Mesendoderm (in vitro differentiated cells): ENCODE results near the gene MAEA.

Experiments used
- DNase-seq: peaks from one replicate; pipeline ENCODE4 v3.0.0; 2013
- H2AK5ac ChIP-seq: 2 replicates; pipeline ENCODE4 v1.6.1; 2013; ENCODE audit warnings: low read length, inconsistent platforms
- H2BK120ac ChIP-seq: 2 replicates; pipeline ENCODE4 v1.6.1; 2013; ENCODE audit warnings: low read depth, mild to moderate bottlenecking, low read length, moderate library complexity, mixed read lengths
- H2BK15ac ChIP-seq: replicated peaks from 2 replicates; pipeline ENCODE4 v1.6.1; 2013; ENCODE audit warnings: low read depth, mild to moderate bottlenecking, moderate library complexity
- H2BK5ac ChIP-seq: 2 replicates; pipeline ENCODE4 v1.6.1; 2013; ENCODE audit warnings: low read length, inconsistent platforms
- H3K18ac ChIP-seq: 2 replicates; pipeline ENCODE4 v1.6.1; 2013; ENCODE audit warnings: mild to moderate bottlenecking, low read length, mixed read lengths
- H3K23ac ChIP-seq: one replicate; pipeline ENCODE4 v1.6.1; 2013; ENCODE audit warnings: low read length
- H3K27ac ChIP-seq: 2 replicates; pipeline ENCODE4 v1.5.1; 2013; ENCODE audit warnings: low read depth, mild to moderate bottlenecking, inconsistent platforms, low read length, moderate library complexity
- H3K27me3 ChIP-seq: 2 replicates; pipeline ENCODE4 v1.6.1; 2013; ENCODE audit warnings: low read length, control low read depth, mild to moderate bottlenecking, inconsistent platforms; ENCODE audit not compliant: insufficient read depth, poor library complexity
- H3K36me3 ChIP-seq: 2 replicates; pipeline ENCODE4 v1.6.1; 2013; ENCODE audit warnings: low read length, inconsistent platforms; ENCODE audit not compliant: control insufficient read depth, insufficient read depth
- H3K4ac ChIP-seq: one replicate; pipeline ENCODE4 v1.6.1; 2013; ENCODE audit warnings: low read depth, mild to moderate bottlenecking, low read length, moderate library complexity
- H3K4me1 ChIP-seq: 2 replicates; pipeline ENCODE4 v1.6.1; 2013; ENCODE audit warnings: low read depth, low read length, inconsistent platforms; ENCODE audit not compliant: control insufficient read depth
- H3K4me2 ChIP-seq: 2 replicates; pipeline ENCODE4 v1.6.1; 2013; ENCODE audit warnings: low read length
- H3K4me3 ChIP-seq: 2 replicates; pipeline ENCODE4 v1.5.1; 2013; ENCODE audit warnings: mild to moderate bottlenecking, low read length
- H3K56ac ChIP-seq: one replicate; pipeline ENCODE4 v1.6.1; 2013; ENCODE audit warnings: low read length
- H3K79me1 ChIP-seq: 2 replicates; pipeline ENCODE4 v1.6.1; 2013; ENCODE audit warnings: low read length, inconsistent platforms
- H3K79me2 ChIP-seq: 2 replicates; pipeline ENCODE4 v1.6.1; 2013; ENCODE audit warnings: mild to moderate bottlenecking, low read length; ENCODE audit not compliant: control insufficient read depth, insufficient read depth
- H3K9ac ChIP-seq: 2 replicates; pipeline ENCODE4 v1.6.1; 2013; ENCODE audit warnings: low read length, inconsistent platforms
- H4K5ac ChIP-seq: one replicate; pipeline ENCODE4 v1.6.1; 2013; ENCODE audit warnings: low read length
- H4K8ac ChIP-seq: one replicate; pipeline ENCODE4 v1.6.1; 2013; ENCODE audit warnings: low read depth, mild to moderate bottlenecking, control low read depth, low read length, moderate library complexity
- WGBS: extraction: QIAGEN DNeasy Blood & Tissue Kit; methylation state at CpG from one replicate; pipeline ENCODE4 v1.1.7; 2013; ENCODE audit warnings: low lambda C conversion rate, missing lambda C conversion rate; ENCODE audit not compliant: insufficient coverage; ENCODE audit errors: extremely low coverage; 5-methylcytosine and 5-hydroxymethylcytosine counted together

Gene MAEA

DNA sequence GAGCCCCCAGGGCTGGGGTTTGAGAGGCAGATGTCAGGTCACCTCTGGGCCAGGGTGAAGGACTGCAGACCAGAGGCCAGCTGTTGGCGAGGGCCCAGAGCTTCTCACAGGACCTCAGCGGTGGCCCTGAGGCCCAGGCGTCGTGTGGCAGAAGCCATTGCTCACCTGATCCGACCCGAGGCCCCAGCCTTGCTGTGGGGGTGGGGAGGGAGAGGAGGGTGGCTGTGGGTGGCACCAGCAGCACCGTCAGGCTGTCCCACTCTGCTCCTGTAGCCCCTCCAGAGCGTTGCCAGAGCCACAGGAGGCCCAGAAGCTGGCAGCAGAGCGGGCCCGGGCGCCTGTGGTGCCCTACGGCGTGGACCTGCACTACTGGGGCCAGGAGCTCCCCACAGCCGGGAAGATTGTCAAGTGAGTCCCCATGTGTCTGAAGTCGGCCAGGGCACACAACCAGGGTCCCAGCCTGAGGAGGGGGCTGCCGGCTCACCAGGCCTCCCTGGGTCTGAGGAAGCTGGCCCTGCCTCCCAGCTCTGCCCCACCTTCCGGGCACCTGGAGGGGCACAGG, 86.2 kb downstream of the MAEA start:
- Histone ChIP-seq H3K4me1 (no peaks in the 10 kb centered on the region), H2BK5ac (no peak overlapping the region), H3K4me3 (no peak overlapping the region), H3K56ac (no peak overlapping the region), H2BK15ac (no peak overlapping the region), H3K23ac (no peak overlapping the region), H4K8ac (no peak overlapping the region), H3K9ac (no peak overlapping the region), H3K27ac (no peak overlapping the region), H3K4ac (no peak overlapping the region), H3K27me3 (no peaks in the 10 kb centered on the region), H3K18ac (no peak overlapping the region), H2BK120ac (no peak overlapping the region), H3K79me2 (no peaks in the 10 kb centered on the region), H3K36me3 (no peaks in the 10 kb centered on the region), H2AK5ac (no peak overlapping the region), H3K4me2 (no peak overlapping the region), H4K5ac (no peak overlapping the region), H3K79me1 (no peaks in the 10 kb centered on the region)
- DNase-seq, result no peak
- WGBS, result no CpG with 5 or more reads among the region's 17 CpGs

DNA sequence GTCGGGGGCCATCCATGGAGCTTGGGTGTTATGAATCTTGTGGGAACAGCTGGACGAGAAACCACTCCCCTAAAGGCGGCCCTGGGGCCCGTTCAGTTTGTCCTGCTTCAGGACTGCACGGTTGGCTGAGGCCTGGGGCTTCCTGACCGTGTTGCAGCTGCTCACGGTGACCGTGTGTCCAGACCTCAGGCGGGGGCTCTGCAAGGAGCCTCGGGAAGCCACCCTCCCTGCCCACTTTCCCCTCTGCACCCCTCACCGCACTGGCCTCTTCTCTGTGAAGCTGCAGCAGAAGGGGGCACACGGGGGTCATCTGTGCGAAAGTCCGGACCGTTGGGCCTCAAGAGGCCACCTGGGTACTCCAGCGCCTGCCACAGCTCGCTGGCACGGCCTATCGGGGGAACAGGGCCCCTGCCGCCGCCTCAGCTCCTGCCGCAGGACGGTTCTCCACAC, 86.7 kb downstream of the MAEA start:
- no peak overlapping the region for H2BK120ac ChIP-seq
- no peaks in the 10 kb centered on the region for H3K4me1 ChIP-seq
- DNase-seq, result no peak

DNA sequence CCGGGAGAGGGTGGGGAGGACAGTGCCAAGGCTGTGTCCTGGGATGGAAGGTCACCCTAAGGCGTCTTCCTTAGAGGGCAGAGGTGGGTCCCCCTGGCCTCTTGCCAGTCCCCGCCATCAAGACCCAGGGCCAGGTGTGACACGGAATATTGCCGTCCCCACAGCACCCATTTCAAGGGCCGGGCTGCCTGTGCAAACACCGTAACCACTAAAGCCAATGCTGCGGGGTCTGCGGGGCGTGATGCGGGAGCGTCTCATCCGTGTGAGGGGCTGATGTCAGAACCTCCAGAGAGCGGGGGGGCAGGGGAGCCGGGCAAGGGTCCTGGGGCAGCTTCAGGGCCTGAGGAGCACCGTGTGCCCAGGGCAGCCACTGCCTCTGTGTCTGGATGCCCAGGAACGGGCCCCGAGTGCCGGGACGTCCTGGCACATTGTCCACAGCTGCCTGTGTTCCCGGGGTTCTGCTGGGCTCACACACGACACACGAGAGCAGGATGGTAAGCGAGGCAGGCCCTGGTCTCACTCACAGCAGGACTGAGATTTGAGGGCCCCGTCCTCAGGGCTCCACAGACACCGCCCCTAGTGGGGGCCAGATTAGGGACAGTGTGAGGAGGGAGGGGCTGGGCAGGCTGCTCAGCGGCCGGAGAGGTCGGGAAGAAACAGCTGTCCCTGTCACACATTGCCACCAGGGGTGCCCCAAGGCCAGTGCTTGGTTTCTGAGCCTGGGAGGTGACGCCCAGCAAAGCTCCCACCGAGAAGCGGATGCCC, 87.3 kb downstream of the MAEA start:
- Histone ChIP-seq H3K27me3 (no peaks in the 10 kb centered on the region), H3K4me3 (no peak overlapping the region), H3K4ac (no peak overlapping the region), H3K4me2 (no peak overlapping the region), H2BK15ac (no peak overlapping the region), H3K79me2 (no peaks in the 10 kb centered on the region), H3K36me3 (no peaks in the 10 kb centered on the region), H4K8ac (no peak overlapping the region), H3K4me1 (no peaks in the 10 kb centered on the region), H3K23ac (no peak overlapping the region), H2BK5ac (no peak overlapping the region), H3K9ac (no peak overlapping the region), H2AK5ac (no peak overlapping the region), H3K18ac (no peak overlapping the region), H3K27ac (no peak overlapping the region), H3K56ac (no peak overlapping the region), H2BK120ac (no peak overlapping the region), H3K79me1 (no peaks in the 10 kb centered on the region), H4K5ac (no peak overlapping the region)
- DNase-seq, result peak; percentile 27
- no CpG with 5 or more reads among the region's 32 CpGs for WGBS

More for the DNA sequence above, 86.7 kb downstream of the MAEA start:
- Histone ChIP-seq H3K27ac (no peak overlapping the region), H3K36me3 (no peaks in the 10 kb centered on the region), H4K5ac (no peak overlapping the region), H3K4me3 (no peak overlapping the region), H3K18ac (no peak overlapping the region), H4K8ac (no peak overlapping the region), H3K79me1 (no peaks in the 10 kb centered on the region), H2BK15ac (no peak overlapping the region), H3K56ac (no peak overlapping the region), H3K79me2 (no peaks in the 10 kb centered on the region), H3K9ac (no peak overlapping the region), H3K23ac (no peak overlapping the region), H3K27me3 (no peaks in the 10 kb centered on the region), H3K4ac (no peak overlapping the region), H2BK5ac (no peak overlapping the region), H3K4me2 (no peak overlapping the region), H2AK5ac (no peak overlapping the region)
- no CpG with 5 or more reads among the region's 23 CpGs for WGBS

DNA sequence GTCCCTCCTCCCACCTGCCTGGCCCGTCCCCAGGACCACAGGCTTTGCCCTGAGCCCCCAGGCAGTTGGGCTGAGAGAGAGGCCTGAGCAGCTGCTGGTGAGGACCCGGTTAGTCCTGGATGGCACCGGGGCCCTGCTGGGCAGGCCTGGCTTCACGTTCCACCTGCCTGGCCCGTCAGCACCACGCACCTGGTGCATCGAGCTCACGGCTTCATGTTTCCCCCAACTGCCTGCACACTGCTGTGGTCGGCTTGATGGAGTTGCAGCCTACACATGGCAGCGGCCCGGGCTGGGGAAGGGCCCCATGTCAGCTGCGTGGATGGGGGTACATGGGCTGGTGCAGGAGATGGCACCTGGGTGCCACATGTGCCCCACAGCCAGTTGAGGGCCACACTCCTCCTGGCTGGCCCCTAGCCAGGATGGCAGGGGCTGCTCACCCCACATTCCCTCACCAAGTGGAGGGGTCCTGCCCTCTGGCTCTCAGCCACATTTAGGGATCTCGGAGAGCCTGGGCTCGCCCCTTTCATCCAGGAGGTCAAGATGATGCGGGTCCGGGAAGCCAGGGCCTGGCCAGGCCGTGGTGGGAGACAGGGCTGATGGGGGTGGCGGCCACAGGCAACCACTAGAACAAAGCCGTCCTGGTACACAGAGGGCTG, 88.0 kb downstream of the MAEA start:
- DNase-seq, result no peak
- Histone ChIP-seq H3K79me2 (no peaks in the 10 kb centered on the region), H3K56ac (no peak overlapping the region), H3K79me1 (no peaks in the 10 kb centered on the region), H3K27ac (no peak overlapping the region), H3K4me3 (no peak overlapping the region), H3K27me3 (no peaks in the 10 kb centered on the region), H2BK15ac (no peak overlapping the region), H3K23ac (no peak overlapping the region), H4K8ac (no peak overlapping the region), H3K4me2 (no peak overlapping the region), H3K18ac (no peak overlapping the region), H3K9ac (no peak overlapping the region), H3K36me3 (no peaks in the 10 kb centered on the region), H3K4ac (no peak overlapping the region), H2BK120ac (no peak overlapping the region), H4K5ac (no peak overlapping the region), H3K4me1 (no peaks in the 10 kb centered on the region), H2AK5ac (no peak overlapping the region), H2BK5ac (no peak overlapping the region)
- no CpG with 5 or more reads among the region's 19 CpGs for WGBS

DNA sequence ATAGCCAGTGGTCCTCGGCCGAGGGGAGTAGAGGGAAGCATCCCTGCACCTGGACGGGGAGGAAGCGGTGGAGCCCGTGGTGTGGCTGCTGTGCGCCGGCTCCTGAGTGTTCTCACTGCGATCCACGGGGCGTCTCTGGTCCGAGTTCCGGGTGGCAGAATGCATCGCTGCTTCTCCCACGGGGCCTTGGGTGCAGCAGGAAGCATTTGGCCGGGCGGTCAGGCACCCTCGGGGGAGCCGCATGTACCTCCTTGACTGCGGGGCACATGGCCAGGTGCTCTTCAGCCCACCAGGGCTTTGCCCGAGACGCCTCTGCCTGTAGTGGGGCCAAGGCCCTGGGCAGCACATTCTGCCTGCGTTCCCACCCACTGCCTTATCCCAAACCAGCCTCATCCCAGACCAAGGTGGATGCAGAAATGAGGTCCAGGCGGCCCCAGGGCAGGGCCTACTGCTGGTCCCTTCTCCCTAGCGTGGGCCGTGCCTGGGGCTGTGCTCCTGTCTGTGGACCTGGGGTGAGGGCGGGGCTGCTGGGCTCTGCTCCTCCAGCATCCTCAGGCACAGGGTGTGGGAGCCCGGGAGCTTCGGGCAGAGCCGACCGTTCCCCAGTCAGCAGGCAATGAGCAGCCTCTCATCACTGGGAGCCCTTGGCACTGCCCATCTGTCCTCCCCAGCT, 89.0 kb downstream of the MAEA start:
- Histone ChIP-seq H3K23ac (no peak overlapping the region), H3K9ac (no peak overlapping the region), H2BK120ac (no peak overlapping the region), H3K79me1 (no peaks in the 10 kb centered on the region), H3K27me3 (no peaks in the 10 kb centered on the region), H3K4me2 (no peak overlapping the region), H2BK5ac (no peak overlapping the region), H2AK5ac (no peak overlapping the region), H3K79me2 (no peaks in the 10 kb centered on the region), H3K56ac (no peak overlapping the region), H2BK15ac (no peak overlapping the region), H3K18ac (no peak overlapping the region), H4K8ac (no peak overlapping the region), H4K5ac (no peak overlapping the region), H3K27ac (no peak overlapping the region), H3K4me3 (no peak overlapping the region), H3K36me3 (no peaks in the 10 kb centered on the region), H3K4me1 (no peaks in the 10 kb centered on the region), H3K4ac (no peak overlapping the region)
- DNase-seq, result no peak
- WGBS, result no CpG with 5 or more reads among the region's 30 CpGs
